NCI-H345 treated with DMSO at 0.1 percent for 48 hours (cell line): ENCODE data around the gene CABLES1.

Experiments
- DNase-seq: peaks from one replicate; lab custom pipeline; 2025; ENCODE audit not compliant: unreplicated experiment; lab: John Stamatoyannopoulos, UW

The CABLES1 gene

DNA sequence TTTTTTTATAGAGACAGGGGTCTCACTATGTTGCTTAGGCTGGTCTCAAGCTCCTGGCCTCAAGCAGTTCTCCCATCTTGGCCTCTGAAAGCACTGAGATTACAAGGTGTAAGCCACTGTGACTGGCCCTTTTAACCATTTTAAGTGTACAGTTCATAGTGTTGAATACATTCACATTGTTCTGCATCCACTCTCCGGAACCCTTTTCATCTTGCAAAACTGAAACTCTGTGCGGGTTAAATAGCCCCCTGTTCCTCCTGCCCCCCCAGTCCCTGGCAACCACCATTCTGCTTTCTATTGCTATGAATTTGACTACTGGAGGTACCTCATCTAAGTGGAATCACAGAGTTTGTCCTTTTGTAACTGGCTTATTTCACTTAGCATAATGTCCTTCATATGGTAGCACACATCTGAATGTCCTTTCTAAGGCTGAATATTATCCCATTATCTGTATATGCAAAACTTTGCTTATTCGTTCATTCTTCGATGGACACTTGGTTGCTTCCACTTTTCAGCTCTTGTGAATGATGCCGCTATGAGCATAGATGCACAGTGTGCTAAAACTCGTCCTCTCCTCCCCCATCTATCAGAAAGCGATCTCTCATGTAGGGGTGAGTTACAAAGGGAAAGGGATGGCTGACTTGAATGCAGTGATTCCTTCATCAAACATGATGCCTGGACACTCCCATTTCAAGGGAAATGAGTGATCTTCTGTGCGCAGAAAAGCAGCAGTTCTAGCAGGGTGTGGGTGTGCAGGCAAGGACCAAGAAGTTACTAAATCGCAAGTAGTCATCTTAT lies 30.2 kb downstream of the CABLES1 start:
- DNase-seq, result no peak

DNA sequence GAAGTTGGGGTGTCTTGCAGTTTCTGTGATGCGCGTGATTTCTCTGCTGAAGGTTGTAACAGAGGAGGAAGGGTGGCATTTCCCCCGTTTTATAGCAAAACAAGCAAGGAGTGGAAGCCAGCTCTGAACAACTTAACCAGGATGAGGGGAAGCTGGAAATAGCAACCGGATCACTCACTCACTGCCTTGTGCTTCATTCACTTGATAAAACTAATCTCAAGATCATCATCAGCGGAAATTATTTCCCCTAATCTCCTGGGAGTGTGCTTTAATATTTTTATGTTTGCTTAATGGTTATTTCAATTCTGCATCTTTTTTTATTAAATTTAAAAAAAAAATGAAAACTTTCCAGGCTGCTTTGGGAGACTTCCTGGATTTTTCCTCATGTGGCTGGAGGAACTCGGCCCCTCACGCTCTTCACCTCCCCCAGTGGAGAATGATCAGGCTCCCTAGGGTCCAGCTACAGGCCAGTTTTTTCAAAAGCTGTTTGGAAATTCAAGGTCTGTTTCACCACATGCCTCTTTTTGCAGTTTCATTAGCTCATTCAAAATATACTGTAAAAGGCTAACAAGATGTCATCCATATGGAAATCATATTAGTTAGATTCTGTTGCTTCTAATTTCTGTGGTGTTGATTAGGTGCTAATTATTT lies 31.7 kb downstream of the CABLES1 start:
- DNase-seq, result no peak

- DNase-seq, result no peak
Measured at GRCh38 chr18:23169673-23170044, 34.4 kb downstream of the CABLES1 start.

DNA sequence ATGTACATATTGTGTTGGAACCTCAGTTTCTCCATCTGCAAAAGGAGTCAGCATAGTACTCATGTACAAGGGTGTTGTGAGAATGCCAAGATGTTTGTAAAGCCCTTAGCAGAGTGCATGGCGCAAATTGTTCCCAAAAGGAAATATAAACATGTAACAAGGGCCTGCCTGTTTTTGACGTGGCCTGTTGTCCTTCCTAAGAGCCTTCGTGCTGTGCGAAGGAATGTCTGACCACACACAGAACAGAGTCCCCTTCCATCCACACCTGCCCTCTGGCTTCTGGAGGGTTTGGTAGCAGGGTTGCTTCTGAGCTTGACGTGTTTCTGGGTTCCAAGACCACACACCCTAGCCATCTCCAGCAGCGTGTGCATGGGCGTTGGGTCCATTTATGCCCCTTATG lies 34.9 kb downstream of the CABLES1 start:
- DNase-seq, result no peak

DNA sequence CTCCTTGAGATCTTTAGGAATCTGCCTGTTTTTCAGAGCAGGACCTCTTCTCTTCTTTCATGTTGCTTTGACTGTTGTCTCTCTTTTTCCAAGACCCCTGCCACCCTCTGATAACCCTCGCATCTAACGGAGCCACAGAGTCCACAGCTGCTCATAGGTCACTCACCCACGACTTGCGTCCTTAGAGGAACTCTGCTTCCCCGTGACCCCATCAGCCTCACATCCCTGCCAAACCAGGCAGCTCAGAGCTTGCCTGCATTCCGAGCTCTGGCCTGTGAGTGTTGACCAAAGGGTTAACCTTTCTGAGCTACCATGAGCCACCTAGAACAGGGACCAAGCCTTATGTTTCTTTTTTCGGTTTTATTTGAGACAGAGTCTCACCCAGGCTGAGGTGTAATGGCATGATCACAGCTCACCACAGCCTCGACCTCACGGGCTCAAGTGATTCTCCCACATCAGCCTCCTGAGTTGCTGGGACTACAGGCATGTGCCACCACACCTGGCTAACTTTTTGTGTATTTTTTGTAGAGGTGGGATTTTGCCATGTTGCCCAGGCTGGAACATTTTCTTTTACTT lies 36.4 kb downstream of the CABLES1 start:
- no peak for DNase-seq

DNA sequence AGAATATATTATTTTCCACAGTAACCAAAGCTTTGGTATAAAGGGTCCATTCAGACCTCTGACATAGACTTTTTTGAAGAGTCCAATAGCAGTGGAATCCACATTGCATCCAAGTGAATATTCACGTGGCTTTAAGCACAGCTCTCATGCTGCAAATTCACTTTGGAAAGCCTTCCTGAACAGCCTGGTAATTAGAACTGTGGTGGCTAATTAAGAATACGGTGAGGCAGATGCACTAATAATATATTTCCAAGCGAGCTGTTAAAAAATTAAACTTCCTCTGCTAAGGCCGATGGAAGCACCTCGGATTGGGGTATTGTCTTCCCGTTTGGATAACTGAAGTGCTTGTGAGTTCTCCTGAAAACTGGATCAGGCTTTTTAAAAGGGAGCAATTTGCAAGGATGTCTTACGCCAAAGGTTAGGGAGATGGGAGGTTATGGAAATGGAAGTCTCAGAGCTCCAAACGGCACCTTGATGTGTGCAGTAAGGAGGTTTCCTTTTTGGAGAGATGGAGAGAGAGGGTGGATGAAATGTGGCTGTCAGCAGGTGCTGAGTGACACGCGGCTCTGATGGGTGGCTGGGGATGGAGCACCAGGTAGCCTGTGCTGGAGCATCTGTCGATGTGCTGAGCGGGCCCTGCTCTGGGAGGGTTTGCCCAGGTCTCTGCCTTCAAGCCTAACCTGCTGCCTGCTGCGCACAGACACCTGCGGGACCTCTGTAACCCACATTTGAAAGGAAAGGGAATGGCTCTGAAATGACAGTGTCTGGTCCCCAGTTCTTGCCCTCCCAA lies 37.5 kb downstream of the CABLES1 start:
- no peak for DNase-seq

DNA sequence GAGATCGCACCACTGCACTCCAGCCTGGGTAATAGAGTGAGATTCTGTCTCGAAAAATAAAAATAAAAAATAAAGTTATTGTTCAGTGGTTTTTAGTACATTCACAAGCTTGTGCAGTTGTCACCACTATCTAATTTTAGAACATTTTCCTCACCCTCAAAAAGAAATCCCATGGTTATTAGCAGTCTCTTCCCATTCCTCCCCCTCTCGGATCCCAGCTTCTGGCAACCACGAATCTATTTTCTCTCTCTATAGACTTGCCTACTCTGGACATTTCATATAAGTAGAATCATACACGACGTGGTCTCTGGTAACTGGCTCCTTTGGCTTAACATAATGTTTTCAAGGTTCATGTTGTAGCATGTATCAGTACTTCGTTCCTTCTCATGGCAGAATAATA lies 38.6 kb downstream of the CABLES1 start:
- DNase-seq, result no peak

GRCh38 chr18:23176701-23177432 lies 41.6 kb downstream of the CABLES1 start:
- DNase-seq, result no peak

DNA sequence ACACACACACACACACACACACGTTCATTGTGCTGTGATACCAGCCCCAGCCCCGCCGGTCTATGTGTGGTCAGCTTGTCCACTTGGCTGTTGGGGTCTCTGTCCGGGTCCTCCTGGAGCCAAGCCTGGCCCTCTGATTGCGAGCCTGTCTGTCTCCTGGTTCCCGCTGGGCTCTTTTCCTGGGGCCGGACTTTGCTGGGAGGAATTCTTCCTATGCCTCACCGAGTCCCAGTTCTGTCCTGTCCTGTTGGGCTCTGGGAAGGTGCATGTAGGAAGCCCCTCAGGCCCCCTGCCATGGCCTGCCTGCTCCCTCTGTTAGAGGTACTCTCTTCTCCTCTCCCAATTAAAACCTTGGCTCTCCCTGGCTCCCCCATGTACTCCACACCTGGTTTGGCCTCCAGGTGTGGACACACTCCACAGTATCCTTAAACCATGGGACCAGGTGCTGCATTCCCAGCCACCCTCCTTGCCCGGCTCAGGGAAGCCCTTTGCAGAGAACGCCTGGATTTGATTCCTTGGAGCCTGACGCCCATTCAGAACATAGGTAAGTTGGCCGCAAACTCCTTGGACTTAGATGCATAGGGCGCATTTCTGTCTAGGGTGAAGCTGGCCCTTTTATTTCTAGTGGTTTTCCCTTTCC lies 42.3 kb downstream of the CABLES1 start:
- DNase-seq, result no peak

GRCh38 chr18:23178201-23178600 lies 42.9 kb downstream of the CABLES1 start:
- DNase-seq, result no peak

DNA sequence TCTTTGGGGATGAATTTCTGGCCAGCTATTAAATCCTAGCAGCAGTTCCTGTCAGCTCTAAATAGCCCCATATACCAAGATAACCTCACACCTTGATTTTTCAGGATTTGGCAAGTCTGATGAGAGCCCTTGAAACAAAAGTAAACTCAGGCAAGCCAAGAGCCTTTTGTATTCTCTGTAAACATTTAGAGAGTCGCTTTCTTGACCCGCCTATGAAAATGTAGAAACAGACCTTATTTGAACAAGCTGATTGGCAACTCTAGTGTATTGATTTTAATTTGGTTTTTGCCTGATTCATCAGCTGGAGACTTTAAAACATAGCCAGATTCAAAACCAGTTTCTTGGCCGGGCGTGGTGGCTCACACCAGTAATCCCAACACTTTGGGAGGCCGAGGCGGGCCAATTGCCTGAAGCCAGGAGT lies 43.4 kb downstream of the CABLES1 start:
- peak; percentile 82 for DNase-seq

DNA sequence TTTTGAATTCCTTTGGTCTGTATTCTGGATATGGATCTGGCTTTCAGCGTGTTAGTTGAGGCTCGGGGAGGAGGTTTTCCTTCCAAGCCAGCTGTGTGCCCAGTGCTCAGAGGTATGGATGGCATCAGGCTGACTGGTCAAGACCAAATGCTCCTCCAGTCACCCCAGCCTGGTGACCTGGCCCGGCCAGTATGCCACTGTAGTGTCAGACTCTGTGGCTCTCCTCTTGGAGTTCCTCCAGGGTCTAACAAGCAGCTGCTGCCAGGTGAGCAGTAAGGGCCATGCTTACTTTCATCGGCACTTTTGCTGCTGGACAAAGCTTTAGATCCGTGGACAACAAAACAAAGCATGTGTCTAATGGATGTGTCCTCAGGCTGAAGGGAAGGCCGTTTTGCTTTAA lies 44.1 kb downstream of the CABLES1 start:
- no peak for DNase-seq

- peak; percentile 1 for DNase-seq
Measured at GRCh38 chr18:23181547-23181946, 46.3 kb downstream of the CABLES1 start.

DNA sequence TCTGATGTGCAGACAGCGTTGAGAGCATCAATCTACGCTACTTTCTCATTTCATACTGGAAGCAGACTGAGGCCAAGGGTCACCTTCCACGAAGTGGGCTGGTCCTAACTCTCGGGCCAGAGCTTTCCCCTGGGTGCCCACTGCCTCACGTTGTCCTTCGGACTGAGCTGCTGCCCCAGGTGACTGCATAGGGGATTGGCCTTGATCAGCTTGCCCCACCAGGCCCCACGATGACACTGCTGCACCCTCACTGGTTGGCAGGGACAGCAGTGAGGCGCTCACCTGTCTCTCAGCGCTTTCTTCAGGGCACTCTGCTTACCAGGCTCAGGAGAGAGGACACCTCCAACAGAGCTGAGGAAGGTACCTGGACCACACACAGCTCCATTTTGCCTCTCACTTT lies 47.3 kb downstream of the CABLES1 start:
- no peak for DNase-seq

DNA sequence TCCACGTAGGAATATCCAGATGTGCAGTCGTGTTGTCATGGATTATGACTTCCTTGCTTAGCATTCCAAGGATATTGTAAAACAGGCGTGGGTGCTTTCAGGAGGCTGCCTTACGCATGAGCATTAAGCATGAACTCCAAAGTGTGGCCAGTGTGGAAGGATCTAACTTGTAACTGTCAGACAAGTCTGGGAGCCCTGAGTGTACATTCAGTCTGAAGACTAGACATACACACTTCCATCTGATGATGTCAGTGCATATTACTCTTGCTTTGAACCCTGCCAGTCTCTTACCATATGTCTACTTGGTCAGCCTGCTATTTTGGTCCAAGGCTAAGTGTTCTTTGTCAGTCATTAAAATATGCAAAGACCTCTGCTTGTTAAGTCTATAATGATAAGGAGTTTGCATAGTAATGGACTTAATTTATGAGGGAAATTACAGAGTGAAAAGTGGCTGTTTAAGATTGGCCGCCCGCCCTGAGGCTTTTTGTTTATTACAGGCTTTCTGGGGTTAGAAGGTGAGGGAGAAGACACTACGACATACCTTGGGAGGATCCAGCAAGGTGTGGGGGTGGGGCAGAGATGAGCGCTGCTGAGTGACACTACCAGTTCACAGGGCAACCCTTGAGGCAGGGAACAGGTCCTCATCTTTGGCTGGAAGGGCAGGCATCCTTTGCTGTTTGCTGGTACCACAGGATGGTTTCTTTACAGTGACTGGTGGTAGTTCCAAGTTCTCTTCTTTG lies 48.3 kb downstream of the CABLES1 start:
- DNase-seq, result no peak

GRCh38 chr18:23186781-23187180 lies 51.5 kb downstream of the CABLES1 start:
- DNase-seq, result no peak

DNA sequence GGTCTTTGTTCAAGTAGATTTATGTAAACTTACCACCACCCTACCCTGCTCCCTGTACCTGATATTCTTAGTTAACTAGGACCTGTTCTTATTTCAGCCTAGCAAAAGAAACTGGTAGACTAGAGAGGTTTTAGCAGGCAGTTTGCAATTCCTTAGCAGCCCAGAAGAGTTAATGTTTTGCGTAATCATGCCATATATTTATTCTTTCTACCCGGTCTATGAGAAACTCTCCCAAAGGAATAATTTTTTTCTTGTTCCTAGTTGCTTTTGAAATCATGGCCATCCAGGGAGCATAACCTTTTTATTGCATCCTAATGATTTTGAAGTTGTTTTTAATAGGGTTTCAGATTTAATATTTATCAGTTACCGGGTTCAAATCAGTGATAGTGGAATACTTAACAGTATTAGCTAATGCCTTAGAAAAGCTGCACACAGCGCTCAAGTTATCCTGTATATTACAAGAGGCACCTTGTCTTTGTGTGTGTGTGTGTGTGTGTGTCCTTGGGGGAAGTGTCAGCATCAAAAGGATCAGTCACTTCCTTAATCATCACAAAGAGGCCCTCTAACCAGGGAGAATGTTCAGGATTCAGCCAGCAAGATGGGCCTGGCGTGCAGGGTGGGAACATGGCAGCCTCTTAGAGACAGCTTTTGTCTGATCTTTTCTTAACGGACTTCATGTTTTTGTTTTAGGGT lies 52.9 kb downstream of the CABLES1 start:
- DNase-seq, result no peak

DNA sequence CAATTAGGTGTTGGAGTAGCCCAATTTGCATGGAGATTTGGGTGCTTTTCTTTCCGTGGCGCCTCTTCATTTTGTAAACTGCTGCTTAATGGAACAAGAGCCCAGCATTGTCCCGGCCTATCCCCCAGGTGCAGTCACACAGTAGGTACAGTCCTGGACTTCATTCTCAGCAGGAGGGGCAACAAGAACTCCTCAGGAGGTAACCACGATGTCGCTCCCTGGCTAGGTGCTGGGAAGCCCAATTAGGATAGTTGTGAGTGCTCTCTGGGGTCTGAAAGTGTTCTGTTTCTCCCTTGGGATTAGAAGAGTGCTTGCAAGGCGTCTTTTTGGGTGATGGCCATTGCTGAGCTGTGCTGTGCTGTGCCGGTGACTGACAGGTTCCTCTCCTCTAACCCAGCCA lies 53.8 kb downstream of the CABLES1 start:
- DNase-seq, result no peak
